CD4-positive, alpha-beta T cell treated with Interleukin-17A for 4 hours (primary cell): ENCODE results near the gene P2RX6.

Experiments
- DNase-seq: peaks from one replicate; pipeline ENCODE4 v3.0.0-alpha.2; 2020; ENCODE audit warnings: mixed read lengths

The P2RX6 gene

GRCh38 chr22:20980523-20980922, 34.4 kb upstream of the P2RX6 start:
- DNase-seq = no peak

DNA sequence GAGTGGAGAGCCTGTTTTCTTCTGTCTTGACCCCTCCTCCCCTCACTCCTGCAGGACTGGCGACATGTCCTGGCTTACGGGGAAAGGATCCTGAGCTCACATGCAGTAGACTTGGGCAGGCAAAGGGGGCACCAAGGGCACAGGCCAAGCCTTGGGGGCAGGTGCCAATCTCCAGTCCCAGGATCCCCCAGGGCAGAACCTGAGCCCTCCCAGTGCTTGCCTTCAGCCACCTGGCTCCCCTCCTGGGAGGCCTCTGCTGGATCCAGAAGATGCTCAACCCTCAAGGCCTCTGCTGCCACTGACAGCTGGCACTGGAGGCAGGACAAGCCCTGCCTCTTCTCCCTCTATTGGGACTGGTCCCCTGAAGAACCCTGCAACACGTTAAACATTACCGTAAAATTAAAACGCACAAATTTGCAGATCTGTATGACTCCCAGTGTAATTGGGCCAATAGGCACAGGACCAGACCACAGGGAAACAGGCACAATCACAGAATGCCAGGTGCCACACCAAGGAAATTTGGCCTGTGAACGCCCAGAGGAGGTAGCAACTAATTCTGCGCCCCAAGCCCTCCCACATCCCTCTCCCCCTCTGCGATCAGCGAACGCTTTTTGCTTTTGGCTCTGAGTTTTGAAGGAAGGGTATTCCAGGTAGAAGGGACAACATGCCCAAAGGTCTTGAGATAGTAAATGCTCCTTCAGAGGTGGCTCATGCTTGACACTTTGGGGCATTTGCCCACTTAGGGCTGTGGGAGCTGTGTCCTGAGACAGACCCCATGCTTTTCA, 33.8 kb upstream of the P2RX6 start:
- no peak for DNase-seq

DNA sequence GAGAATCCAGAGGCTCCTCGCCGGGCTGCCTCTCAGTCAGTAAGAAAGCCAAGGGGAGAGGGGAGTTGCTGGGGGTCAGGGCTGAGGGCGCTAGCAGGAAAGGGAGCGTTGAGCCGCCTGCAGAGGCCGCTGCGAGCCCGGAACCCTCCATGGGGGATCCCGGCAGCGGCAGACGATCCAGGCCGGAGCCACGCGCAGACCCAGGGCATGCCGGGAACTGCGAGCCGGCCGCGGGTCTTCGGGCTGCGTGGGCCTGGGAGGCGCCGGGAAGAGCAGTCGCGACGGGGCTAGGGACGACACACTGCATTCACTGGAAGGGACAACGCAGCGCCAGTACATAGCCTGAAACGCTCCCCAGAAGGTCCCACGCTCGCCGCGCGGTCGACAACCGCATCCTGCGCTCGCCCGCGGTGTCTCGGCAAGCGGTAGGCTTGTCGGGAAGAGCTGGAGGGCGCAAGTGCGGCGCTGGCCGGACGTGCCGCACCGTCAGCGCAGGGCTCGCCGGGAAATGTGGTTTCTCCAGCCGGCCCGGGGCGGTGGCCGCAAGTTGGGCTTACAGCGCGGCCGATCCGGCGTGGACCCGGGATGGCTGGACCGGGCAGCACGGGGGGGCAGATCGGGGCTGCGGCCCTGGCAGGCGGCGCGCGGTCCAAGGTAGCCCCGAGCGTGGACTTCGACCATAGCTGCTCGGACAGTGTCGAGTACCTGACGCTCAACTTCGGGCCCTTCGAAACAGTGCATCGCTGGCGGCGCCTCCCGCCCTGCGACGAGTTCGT, 33.0 kb upstream of the P2RX6 start, which contains the start of gene LZTR1:
TSS of gene LZTR1 (plus strand) at position 511 of the 776 bp plus-strand sequence. CDS start at position 586, 75 bp downstream.
- peak; percentile 81 for DNase-seq

DNA sequence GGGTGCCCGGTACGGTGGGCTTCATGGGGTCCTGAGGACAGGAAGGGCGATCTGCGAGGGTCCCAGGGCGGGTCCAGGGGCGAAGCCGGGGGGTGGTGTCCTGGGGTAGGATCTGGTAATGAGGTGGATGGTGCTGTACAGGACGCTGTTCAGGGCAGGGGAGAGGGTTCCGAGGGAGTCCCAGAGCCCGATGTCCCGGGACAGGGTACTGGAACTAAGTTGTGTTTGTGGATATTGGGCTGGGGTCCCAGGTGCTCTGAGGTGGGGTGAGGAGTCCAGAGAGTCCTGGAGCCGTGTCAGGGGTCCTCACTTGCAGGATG, 32.4 kb upstream of the P2RX6 start:
- no peak for DNase-seq

DNA sequence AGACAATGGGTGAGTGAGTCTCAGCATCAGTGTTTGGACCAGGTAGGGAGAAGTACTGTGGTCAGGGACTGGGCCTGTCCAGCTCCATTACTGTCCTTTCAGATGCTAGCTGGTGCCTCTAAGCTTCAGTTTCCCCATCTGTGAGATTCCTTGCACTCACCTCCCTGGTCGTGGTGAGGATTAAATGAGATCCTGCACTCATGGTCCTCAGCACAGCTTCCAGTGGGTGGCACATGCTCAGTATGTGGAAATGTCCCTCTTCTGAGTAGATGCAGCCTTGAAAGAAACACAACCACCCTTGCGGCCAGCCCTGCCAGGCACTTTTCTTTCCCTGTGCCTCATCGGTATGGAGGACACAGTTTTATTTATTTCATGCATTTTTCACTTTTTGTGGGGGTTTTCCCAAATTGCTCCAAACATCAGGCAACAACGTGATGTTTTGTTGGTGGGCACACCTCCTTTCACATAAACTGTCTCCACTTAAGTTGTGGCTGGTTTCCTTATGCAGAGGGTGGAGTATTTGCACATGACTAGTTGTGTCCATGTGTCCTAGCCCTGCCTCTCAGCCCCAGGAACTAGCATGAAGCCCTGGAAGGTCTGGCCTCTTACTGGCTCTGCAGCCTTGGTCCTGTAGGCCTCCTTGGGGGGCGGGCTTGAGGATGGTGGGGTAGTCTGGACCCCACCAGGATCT, 31.7 kb upstream of the P2RX6 start:
- DNase-seq = no peak

DNA sequence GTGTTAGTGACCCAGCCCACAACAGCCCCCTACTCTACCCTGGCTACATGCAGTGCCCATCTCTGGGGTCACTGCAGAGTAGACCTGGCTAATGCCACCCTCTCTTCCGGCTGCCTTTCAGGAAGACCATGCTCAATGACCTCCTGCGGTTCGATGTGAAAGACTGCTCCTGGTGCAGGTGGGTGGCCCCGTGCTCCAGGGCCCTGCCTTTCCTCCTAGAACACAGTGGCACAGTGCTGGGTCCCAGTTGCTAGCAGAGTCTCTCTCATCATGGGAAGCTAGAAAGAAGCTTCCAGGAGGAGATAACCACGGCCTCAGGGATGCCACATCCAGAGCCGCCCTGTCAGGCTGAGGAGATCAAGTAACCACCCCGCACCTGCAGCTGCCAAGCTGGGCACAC, 29.2 kb upstream of the P2RX6 start:
- no peak for DNase-seq

DNA sequence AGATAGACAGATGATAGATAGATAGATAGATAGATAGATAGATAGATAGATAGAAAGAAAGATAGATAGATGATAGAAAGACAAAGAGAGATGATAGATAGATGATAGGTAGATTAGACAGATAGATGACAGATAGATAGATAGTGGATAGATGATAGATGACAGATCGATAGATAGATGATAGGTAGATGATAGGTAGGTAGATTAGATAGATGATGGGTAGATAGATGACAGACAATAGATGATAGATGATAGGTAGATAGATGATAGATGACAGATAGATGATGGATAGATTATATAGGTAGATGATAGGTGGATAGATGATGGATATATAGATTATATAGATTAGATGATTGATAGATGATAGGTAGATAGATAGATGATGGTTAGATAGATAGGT, 28.6 kb upstream of the P2RX6 start:
- no peak for DNase-seq

GRCh38 chr22:20987375-20987774, 27.6 kb upstream of the P2RX6 start:
- DNase-seq = no peak

- no peak for DNase-seq
These were observed 26.2 kb upstream of the P2RX6 start for GRCh38 chr22:20988573-20989322.

- DNase-seq = no peak
These were observed 25.4 kb upstream of the P2RX6 start for GRCh38 chr22:20989323-20990138.

- no peak for DNase-seq
These were observed 24.5 kb upstream of the P2RX6 start for GRCh38 chr22:20990184-20991180.

DNA sequence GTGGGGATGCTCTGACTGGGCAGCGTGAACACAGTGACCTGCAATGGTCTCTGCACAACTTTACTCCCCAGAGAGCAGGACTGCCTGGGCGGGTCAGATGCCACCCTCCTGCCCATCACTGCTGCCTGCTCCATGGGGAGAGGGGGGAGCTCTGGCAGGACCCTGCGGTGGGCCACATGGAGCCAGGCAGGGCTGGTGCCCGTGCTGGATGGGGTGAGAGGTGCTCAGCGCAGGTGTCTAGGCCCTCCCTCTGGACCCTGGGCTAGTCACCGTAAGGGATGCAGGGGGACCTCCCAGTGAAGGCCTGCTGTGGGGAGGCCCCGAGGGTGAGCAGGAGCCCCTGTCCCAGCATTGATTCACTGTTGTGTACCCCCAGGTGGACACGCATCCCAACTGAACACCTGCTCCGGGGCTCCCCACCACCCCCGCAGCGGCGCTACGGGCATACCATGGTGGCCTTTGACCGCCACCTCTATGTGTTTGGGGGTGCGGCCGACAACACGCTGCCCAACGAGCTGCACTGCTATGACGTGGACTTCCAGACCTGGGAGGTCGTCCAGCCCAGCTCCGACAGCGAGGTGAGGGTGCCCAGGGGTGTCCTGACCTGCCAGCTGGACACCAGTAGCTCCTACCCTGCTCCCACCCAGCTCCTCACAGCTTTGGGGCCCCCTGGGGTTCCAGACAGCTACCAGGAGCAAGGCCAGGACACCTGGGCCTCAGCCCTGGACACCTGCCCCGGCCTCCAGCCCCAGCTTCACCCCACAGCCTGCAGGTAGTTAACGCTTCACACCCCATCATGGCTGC, 23.5 kb upstream of the P2RX6 start:
- no peak for DNase-seq

GRCh38 chr22:20992056-20992442, 22.9 kb upstream of the P2RX6 start:
- no peak for DNase-seq

DNA sequence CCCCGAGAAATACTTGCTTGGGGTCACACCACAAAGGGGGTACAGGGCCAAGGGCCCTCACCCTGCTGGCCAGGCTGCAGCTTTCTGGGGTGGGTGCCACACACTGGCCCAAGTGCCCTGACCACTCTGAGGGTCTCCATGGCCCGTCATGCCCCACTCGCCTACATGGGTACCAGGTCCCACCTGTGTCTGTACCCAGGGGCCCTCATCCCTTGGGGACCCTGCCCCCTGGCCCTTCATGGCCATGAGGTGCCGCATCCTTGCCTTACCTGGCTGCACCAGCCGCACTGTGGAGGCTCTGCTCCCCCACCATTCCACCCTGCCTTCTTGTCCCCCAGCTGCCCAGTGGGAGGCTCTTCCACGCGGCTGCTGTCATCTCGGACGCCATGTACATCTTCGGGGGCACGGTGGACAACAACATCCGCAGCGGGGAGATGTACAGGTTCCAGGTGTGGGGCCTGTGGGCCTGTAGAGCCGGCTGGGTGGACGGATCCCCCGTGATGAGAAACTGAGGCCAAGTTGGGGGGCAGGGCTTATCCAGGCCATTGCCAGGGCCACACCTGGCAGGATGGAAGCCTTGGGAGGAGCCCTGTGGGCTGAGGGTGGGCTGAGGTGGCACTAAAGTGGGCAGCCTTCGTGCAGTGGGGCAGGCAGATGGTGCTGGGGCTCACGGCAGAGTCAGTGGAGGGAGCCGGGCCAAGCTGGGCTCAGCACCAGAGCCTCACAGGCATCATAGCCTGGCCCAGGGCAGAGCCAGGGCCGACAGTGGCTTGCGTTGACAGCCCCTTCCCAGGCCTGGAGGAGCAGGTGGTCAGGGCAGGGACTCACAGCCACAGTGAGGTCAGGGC, 22.3 kb upstream of the P2RX6 start:
- DNase-seq = no peak

GRCh38 chr22:20993304-20994127, 21.4 kb upstream of the P2RX6 start:
- no peak for DNase-seq

DNA sequence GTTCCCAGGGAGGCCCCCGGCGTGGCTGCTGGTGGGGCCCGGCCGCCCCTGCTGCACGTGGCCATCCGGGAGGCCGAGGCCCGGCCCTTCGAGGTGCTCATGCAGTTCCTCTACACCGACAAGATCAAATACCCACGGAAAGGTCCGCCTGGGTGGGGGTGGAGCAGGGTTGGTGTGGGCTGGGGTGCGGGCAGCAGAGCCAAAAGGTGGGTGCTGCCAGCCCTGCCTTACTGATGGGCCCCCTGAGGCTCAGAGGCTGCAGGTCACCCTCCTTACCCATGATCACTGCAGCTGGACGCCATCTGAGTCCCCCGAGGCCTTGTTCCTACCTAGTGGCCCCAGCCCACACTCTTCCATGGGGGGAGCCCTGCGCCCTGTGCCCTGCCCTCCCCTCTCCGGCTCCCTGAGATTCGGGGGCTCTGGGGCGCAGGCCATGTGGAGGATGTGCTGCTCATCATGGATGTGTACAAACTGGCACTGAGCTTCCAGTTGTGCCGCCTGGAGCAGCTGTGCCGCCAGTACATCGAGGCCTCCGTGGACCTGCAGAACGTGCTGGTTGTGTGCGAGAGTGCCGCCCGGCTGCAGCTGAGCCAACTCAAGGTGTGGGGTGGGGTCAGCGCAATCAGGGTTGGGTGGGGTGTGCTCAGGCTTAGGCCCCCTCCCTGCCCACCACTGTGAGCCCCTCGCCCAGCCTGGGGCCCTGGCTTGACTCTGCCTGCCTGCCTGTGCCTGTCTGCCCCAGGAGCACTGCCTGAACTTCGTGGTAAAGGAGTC, 20.6 kb upstream of the P2RX6 start:
- DNase-seq = no peak

DNA sequence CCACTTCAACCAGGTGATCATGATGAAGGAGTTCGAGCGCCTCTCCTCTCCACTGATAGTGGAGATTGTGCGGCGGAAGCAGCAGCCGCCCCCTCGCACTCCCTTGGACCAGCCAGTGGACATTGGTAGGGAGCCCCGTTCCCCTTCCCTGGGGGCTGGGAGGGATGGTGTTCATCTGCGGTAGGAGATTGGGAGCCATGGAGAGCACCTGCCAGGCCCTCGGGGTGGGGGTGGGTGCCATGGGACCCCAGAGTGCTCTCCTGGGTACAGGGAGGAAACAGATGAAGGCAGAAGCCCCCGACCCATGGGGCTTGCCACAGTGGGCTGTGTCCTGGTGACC, 20.1 kb upstream of the P2RX6 start:
- DNase-seq = no peak
